ENCODE measurements around the gene RGSL1.

RGSL1 gene

DNA sequence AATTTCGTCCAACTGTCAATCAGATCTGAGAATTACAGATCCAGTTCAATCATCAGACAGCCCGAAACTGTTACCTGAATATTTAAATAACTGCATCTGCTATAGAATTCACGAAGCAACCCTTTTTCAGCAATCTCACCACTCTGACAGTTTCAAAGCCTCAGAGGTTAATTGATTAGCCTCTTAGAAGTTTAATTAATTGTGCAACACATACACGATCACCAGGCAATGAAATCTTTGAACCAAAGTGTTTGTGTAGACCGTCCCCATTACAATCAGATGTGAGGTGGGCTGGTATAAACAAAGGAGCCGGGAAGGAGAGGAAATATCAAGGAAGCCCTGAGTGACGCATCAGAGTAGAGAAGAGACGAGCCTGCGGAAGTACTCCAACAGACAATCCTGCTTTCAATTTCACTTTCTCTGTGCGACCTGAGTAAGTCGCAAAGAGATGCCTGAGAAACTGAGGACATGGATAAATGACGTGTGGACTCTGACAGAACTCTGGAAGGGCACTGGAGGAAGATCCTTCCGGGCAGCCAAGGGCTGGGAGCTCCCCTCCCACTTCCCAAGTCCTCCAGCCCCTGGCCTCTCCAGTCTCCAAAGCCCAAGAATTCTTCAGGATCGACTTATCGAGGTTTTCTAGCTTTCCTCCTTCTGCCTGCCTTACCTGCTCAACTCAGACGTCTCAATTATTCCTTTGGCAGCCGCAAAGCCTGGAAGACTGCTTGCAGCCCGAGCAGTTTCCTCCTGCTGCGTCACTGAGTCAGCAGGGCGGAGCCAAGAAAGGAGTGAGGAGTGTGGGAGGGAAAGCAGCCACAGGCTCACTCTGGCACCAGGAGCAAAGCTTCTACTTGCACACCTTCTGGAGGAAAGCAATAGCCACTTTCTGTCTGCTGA is 138.8 kb downstream of the RGSL1 start, which contains the start of gene RNASEL:
Gene RNASEL, minus strand, starts transcription at position 757 of the 897 bp plus-strand sequence. CDS start 2,450 bp downstream, outside the sequence.
- peak; percentile 65 for DNase-seq (ENCODE audit: low spot score)

DNA sequence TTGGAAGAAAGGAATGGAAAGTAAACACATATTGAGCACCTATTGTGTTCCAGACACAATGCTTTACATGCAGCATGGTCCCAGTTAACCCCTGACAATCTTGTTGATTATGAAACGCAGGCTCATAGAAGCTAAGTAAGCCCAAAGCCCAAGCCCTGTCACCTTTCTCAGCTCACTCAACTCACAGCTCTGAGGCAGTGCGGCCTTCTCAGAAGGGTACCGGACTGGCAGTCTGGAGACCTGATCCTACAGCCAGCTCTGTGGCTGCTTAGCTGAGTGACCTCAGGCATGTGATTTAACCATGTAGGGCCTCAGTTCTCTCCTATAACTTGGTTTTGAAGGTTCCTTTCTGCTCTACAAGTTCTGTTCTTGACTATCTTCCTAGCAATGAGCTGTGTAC is 139.6 kb downstream of the RGSL1 start:
- no peak for DNase-seq (ENCODE audit: low spot score)

DNA sequence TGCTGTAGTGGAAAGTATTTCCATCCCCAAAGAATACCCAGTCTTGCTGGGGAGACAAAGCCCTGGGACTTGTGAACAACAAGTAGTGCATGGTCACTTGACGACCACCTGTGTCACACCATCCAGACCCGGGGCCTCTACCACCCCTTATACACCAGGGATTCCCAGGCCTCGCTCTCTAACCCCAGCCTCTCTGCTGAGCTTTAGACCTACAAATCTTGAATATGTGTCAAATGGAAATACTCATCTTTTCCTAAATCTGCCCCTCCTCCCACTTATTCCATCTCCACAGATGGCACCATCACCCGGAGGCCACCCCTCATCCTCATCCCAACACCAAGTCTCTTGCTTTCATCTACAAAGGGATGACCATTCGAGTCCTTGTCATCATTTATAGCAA is 140.0 kb downstream of the RGSL1 start:
- no peak for DNase-seq (ENCODE audit: low spot score)

DNA sequence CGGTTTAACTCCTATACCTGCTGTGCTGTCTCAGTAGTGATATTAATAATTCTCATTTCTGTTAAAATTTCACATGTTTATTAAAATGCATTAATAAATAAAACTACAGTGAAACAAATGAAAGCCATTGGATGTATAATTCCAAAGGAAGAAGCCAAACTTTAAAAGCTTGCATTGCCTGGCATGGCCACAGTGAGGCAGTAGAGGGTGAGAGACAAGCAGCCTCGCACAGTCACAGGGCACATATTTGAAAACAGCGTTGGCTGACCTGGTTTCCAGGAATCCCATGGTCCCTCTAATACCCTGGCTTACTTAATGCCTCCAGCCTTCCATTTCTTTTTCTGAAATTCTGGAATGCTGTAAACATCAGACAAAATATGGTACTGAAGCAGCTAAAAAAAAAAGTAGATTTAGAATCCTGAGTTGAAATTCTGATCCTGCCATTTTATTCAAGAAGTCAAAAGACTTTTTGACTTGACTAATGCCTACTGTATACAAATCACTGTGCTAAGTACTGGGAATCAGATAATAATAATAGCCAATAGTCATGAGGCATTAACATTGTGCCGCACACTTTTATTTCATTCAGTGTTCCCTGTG is 145.8 kb downstream of the RGSL1 start:
- peak; percentile 60 for DNase-seq (ENCODE audit: low spot score)

GRCh38 chr1:182596934-182597333 is 147.0 kb downstream of the RGSL1 start:
- no peak for DNase-seq (ENCODE audit: low spot score)

DNA sequence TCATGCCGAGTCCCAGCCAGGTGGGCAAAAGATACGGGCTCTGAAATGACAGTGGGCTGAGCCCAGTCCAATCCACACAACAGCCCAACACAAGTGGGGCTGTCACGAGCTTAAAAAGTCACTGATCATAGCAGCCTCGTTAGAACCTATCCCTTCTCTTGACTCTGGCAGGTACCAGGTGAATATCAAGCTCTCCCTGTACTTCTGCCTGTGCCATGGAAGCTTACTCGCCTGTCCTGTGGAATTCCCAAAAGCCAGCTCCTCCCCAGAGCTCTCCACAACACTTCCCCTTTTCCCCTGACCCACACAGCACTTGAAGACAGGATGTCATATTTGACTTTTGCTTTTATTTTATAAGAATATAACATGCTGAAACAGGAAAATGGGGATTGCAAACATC is 148.3 kb downstream of the RGSL1 start:
- DNase-seq (ENCODE audit: low spot score) = no peak

- no peak for DNase-seq (ENCODE audit: low spot score)
Measured at GRCh38 chr1:182599339-182599738, 149.4 kb downstream of the RGSL1 start.

GRCh38 chr1:182600036-182600713 is 150.2 kb downstream of the RGSL1 start:
- DNase-seq (ENCODE audit: low spot score) = no peak

DNA sequence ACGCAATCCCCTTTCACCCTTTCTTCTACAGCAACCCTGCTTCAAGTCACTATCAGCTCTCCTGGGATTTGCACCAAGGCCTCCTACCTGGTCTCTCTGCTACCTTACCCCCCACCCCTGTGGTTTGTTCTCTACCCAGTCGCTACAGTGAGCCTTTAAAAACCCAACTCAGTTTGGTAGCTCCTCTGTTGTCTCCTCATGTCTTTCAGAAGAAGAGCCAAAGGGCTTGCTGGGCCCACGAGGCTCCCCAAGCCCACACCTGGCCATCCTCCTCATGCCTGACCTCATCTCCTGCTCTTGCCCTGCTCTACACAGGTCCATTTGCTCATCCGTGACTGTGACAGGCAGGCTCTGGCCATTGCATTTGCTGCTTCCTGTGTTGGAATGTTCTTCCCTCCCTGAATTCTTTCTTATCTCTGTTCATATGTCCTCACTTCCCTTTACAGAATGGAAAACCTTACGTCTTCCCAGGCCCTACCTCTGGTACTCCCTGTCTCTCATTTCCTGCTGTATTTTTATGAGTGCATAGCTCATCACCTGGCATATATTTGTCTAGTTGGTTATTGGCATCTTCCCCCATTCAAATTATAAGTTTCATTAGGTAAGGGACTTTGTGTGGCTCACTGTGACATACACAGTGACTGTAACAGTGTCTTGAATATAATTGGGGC is 150.9 kb downstream of the RGSL1 start:
- no peak for DNase-seq (ENCODE audit: low spot score)

- DNase-seq (ENCODE audit: low spot score) = peak; percentile 82
Measured at GRCh38 chr1:182601416-182601786, 151.5 kb downstream of the RGSL1 start.

DNA sequence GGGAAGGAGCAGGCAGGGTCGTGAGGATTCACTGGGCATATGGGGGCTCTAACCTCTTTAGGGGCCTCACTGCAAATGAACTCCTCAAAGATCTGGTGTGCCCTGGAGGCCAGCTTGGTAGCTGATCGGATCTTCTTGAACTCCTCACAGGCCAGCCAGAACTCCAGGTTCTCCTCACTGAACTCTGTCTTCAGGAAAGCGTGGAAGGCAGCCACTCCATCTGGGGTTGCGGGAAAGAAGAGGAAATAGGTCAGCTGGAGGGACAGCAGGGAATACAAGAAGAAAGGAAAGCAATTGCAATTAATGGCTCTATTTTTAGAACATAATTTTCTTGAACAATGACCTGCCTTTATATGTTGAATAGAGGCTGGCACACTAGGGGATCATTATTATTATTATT is 152.0 kb downstream of the RGSL1 start:
- DNase-seq (ENCODE audit: low spot score) = no peak

GRCh38 chr1:182602935-182603645 is 153.1 kb downstream of the RGSL1 start:
- no peak for DNase-seq (ENCODE audit: low spot score)

- DNase-seq (ENCODE audit: low spot score) = no peak
Measured at GRCh38 chr1:182603646-182604174, 153.8 kb downstream of the RGSL1 start.

GRCh38 chr1:182604175-182605164 is 154.5 kb downstream of the RGSL1 start, which contains the start of gene RGS16:
TSS of gene RGS16 (minus strand) at chr1:182604389. CDS start at chr1:182604259, 130 bp downstream.
- DNase-seq (ENCODE audit: low spot score) = peak; percentile 92

DNA sequence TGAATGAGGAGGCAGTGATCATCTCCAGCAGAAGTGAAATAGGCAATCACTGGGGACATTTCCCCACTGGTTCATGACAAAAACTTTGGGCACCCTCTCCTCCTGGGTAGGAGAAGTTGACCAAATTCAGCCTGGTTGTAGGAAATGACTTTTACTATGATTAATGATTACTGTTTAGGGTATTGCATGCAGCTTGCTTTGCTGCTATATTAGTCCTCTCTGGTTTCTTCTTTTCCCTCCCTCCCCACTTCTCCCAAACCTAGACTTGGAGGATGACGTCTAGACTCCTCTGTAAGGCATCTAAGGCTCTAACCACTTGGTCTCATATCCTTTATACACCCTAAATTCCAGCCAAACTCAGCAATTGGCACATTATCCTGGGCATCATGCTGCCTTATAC is 157.6 kb downstream of the RGSL1 start:
- DNase-seq (ENCODE audit: low spot score) = no peak

- DNase-seq (ENCODE audit: low spot score) = no peak
Measured at GRCh38 chr1:182608236-182608635, 158.3 kb downstream of the RGSL1 start.

- DNase-seq (ENCODE audit: low spot score) = no peak
Measured at GRCh38 chr1:182608845-182609610, 159.1 kb downstream of the RGSL1 start.
